GM12872 (cell line): ENCODE data around the gene SECISBP2.

ENCODE experiments used
- CTCF ChIP-seq: IDR thresholded peaks from 3 replicates; pipeline ENCODE4 v1.5.1; 2011; ENCODE audit warnings: low read depth, mild to moderate bottlenecking, low read length, moderate library complexity; ENCODE audit not compliant: insufficient read depth

SECISBP2 gene

GRCh38 chr9:89354471-89354870, 36.2 kb downstream of the SECISBP2 start:
- no peak for TF ChIP-seq CTCF

GRCh38 chr9:89356782-89357181, 38.5 kb downstream of the SECISBP2 start:
- TF ChIP-seq CTCF = no peak

- TF ChIP-seq CTCF = no peak
Measured at GRCh38 chr9:89357331-89358197, 39.3 kb downstream of the SECISBP2 start.

GRCh38 chr9:89358376-89358916, 40.1 kb downstream of the SECISBP2 start:
- no peak for TF ChIP-seq CTCF

- no peak for TF ChIP-seq CTCF
Measured at GRCh38 chr9:89358985-89359384, 40.7 kb downstream of the SECISBP2 start.

- no peak for TF ChIP-seq CTCF
Measured at GRCh38 chr9:89359751-89360261, 41.5 kb downstream of the SECISBP2 start.

- TF ChIP-seq CTCF = no peak
Measured at GRCh38 chr9:89360465-89360864, 42.2 kb downstream of the SECISBP2 start.
